GM06990 (cell line): ENCODE results near the gene POU2AF2.

ENCODE experiments used
- DNase-seq: peaks from one replicate; pipeline ENCODE4 v3.0.0-alpha.2; 2011; ENCODE audit not compliant: insufficient read length; ENCODE audit errors: extremely low read depth
- H3K27me3 ChIP-seq: replicated peaks from 2 replicates; pipeline ENCODE4 v1.6.0; 2011; ENCODE audit warnings: low read length; ENCODE audit not compliant: control insufficient read depth, insufficient read depth
- H3K36me3 ChIP-seq: 2 replicates; pipeline ENCODE4 v1.5.1; 2011; ENCODE audit warnings: low read length; ENCODE audit not compliant: control insufficient read depth, insufficient read depth
- H3K4me3 ChIP-seq: replicated peaks from 2 replicates; pipeline ENCODE4 v1.5.1; 2011; ENCODE audit warnings: low read depth, mild to moderate bottlenecking, control low read depth, low read length
- CTCF ChIP-seq: IDR thresholded peaks from 2 replicates; pipeline ENCODE4 v1.5.1; 2011; ENCODE audit warnings: low read length, control low read depth, mild to moderate bottlenecking, inconsistent platforms; ENCODE audit not compliant: insufficient read depth, poor library complexity, severe bottlenecking

POU2AF2 gene

GRCh38 chr11:111301842-111302118, 56.3 kb downstream of the POU2AF2 start:
- no peak for DNase-seq

GRCh38 chr11:111302298-111302697, 56.8 kb downstream of the POU2AF2 start:
- Histone ChIP-seq H3K4me3 (no peak overlapping the region), H3K27me3 (no peaks in the 10 kb centered on the region; the same call in 1 of the 2 replicates), H3K36me3 (no peaks in the 10 kb centered on the region)
- DNase-seq: no peak
- no peak for TF ChIP-seq CTCF

More at GRCh38 chr11:111301842-111302118, 56.3 kb downstream of the POU2AF2 start:
- no peak for TF ChIP-seq CTCF
- no peak overlapping the region for H3K4me3 ChIP-seq
- no peaks in the 10 kb centered on the region; the same call in 1 of the 2 replicates for H3K27me3 ChIP-seq
- H3K36me3 ChIP-seq: no peaks in the 10 kb centered on the region

GRCh38 chr11:111303461-111303860, 57.9 kb downstream of the POU2AF2 start:
- no peak for TF ChIP-seq CTCF
- Histone ChIP-seq H3K36me3 (no peaks in the 10 kb centered on the region), H3K4me3 (no peak overlapping the region), H3K27me3 (no peaks in the 10 kb centered on the region; the same call in 1 of the 2 replicates)
- no peak for DNase-seq

- no peak for DNase-seq
- TF ChIP-seq CTCF: no peak
- no peak overlapping the region for H3K4me3 ChIP-seq
- H3K27me3 ChIP-seq: no peaks in the 10 kb centered on the region; the same call in 1 of the 2 replicates
- H3K36me3 ChIP-seq: no peaks in the 10 kb centered on the region
These were observed 59.8 kb downstream of the POU2AF2 start for GRCh38 chr11:111305162-111305802.

- no peak overlapping the region for H3K4me3 ChIP-seq
- DNase-seq: no peak
- H3K27me3 ChIP-seq: no peaks in the 10 kb centered on the region; the same call in 1 of the 2 replicates
- no peak for TF ChIP-seq CTCF
- H3K36me3 ChIP-seq: no peaks in the 10 kb centered on the region
These were observed 60.4 kb downstream of the POU2AF2 start for GRCh38 chr11:111305876-111306275.

GRCh38 chr11:111306321-111306720, 60.8 kb downstream of the POU2AF2 start:
- no peak overlapping the region for H3K4me3 ChIP-seq
- no peaks in the 10 kb centered on the region for H3K36me3 ChIP-seq
- H3K27me3 ChIP-seq: no peaks in the 10 kb centered on the region; the same call in 1 of the 2 replicates
- no peak for TF ChIP-seq CTCF
- no peak for DNase-seq
